GM10847 (cell line): ENCODE measurements around the gene BACH2.

Source experiments
- POLR2A ChIP-seq: IDR thresholded peaks from 2 replicates; pipeline ENCODE4 v1.6.1; 2011; ENCODE audit not compliant: insufficient read length; ENCODE audit errors: extremely low read depth

The BACH2 gene

DNA sequence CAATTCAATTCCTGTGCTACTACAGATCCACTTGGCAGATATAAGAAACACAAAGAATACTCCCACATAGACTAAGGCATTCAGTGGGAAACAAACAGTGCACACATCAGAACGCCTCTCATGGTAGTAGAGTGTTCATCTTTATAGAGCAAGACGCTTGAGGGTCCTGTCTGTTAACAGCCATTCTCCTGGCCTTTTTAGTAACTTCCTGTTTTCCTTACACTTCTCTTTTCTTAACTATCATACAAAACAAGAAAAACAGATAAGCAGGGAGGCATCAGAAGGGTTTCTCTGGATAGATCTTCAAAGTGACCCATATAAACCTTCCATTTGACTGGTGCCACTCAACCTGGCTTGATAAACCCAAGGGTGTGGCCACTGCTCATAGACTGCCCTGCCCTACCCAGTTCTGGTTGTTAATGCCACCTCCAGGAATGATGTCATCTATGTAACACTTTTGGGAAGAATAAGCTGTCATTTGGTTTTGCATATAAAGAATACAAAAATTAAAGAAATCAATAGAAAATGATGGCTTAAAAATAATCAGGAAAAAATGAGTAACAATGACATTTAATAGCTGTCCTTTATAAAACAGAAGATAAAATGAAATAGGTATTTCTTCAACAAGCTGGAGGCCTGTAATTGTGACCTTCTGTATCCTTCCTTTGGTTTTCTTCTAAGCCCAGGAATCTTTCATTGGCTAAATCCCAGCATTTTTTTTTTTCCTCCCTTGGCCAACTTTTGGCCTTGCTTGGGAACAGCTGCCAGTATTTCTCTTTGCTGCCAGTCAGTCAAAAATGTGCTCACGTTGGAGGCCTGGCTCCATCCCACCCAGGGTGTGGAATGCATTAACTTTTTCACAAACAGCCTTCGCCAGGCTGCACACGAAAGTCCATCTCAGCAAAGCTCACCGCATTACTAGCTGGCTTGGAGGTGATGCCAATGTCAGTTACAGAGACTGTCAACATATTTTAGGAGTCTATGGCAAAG is 298.9 kb downstream of the BACH2 start:
- TF ChIP-seq POLR2A: no peak

DNA sequence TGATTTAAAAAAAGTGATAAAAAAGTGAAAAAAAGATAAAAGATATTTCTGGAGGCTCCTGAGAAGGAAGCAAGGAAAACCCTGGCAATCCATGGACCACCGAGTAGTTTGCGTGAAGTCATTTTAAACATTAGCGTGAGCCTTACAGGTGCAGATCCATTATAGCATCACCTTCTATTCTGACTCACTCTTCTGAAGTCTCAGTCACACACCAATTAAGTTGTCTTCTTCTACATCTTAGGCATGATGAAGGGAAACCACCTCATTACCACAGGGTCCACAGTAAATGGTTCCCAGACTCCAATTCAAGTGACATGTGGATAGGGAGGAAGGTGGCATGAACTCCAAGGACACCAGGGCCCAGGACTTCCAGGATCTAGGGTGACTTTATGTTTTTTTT is 303.2 kb downstream of the BACH2 start:
- no peak for TF ChIP-seq POLR2A

DNA sequence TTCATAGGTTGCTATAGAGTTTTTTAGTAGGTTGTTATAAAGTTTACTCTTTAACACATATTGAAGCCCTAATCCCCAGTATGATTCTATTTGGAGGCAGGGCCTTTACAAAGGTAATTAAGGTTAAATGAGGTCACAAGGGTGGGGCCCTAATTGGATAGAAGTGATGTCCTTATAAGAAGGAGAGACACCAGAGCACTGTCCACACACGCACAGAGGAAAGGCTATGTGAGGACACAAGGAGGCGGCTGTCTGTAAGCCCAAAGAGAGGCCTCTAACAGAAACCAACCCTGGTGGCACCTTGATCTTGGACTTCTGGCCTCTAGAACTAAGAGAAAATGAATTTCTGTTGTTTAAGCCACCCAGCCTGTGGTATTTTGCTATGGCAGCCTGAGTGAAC is 303.8 kb downstream of the BACH2 start:
- no peak for TF ChIP-seq POLR2A

DNA sequence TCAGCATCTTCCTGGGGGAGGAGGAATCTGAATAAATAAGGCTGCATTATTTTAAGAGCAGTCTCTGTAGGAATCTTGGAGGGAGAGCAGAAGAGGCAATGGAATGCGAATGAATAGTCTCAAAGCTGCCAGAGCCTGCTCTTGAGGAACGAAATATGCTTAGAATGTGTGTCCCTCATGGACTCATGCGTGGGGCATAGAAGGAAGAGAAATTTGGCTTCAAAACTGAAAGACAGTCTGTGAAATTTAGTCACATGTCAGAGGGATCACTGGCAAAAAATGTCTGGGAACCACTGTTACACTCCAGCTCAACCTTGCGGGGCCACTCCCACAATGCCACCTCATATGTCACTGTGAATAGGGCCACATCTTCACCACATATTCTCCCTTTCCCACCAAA is 306.9 kb downstream of the BACH2 start:
- TF ChIP-seq POLR2A: no peak

DNA sequence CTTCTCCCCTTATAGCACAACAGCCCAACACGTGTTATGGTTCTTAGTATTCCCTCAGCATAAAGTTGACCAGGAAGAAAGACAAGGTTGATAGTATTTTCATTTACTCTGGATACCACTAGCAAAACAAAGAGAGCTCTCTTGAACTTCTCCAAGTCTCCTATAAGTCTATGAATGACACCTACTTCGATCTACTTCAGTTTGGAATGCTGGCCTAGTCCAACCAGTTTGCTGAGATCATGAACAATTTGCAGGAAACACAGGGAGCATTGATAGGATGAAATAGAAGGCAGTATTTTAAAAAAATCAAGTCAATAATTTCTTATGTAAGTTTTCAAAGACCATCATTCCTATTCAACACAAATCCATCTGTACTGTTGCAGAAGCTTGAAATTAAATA is 308.8 kb downstream of the BACH2 start:
- TF ChIP-seq POLR2A: no peak

DNA sequence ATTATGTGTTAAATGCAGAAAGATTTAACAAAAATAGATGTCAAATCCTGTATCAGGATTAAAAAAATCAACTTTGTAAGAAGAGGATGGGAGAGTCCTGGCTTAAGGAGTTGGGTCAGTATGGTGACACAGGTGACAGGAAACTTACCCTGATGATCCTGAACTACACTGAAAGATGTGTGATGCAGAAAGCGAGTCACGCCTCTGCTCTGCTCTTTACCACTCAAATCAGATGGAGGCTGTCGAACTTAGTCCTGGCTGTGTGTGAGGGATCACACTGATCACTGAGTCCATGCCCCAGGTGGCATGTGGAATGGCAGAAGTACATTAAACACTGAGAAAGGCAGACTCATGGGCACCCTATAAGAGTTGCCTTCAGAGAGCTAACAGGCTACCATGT is 309.5 kb downstream of the BACH2 start:
- no peak for TF ChIP-seq POLR2A

DNA sequence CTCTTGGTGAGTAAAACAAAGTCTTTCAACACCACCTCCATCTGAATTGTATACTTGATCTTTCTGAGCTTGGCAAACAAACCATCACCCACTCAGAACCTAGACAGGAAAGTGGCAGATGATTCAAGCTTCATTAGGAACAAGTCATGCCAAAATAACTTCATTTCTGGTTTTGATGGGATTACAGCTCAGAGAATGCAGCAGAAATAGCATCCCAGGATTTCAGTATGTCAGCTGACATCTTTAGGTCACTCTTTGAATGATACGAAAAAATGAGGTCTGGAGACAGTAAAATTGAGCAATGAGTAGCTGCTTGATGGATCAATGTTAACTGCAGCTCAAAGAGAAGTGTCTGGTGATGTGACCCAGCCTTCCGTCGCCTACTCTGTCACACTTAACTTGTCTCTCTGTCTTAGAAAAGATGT is 310.0 kb downstream of the BACH2 start:
- TF ChIP-seq POLR2A: no peak

DNA sequence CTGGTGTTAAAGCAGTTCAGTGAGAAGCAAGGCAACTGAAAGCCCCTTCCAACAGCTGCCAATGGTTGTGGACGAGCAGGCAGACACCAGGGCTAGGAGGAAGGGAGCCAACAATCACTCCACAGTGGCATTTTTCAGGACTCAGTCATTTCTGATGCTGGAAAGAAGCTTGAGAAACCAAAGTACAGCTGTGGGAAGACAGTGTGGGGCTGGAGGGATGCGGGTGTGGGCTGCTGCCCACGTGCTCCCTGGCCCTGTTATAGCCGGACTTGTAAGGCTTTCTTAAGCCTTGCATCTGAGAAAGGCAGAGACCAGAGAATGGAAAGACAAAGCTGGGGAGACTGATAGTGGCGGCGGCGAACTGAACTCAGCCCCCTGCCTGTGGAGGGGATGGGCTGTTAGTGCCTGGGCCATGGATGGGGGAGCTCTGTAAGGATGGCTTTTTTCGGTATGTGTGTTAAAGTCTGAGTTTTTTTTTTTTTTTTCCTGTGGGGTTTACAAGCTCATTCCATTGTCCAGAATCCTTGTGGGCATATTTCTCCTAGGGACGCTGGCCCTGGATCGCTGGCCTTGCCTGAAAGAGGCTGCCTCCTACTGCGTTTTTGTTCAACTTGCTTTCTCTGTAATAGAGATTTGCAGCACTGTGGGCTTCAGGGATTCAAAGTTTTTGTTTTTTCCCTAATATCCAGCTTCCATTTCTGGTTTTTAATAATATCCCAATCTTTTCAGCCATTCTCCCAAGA is 310.7 kb downstream of the BACH2 start:
- no peak for TF ChIP-seq POLR2A

DNA sequence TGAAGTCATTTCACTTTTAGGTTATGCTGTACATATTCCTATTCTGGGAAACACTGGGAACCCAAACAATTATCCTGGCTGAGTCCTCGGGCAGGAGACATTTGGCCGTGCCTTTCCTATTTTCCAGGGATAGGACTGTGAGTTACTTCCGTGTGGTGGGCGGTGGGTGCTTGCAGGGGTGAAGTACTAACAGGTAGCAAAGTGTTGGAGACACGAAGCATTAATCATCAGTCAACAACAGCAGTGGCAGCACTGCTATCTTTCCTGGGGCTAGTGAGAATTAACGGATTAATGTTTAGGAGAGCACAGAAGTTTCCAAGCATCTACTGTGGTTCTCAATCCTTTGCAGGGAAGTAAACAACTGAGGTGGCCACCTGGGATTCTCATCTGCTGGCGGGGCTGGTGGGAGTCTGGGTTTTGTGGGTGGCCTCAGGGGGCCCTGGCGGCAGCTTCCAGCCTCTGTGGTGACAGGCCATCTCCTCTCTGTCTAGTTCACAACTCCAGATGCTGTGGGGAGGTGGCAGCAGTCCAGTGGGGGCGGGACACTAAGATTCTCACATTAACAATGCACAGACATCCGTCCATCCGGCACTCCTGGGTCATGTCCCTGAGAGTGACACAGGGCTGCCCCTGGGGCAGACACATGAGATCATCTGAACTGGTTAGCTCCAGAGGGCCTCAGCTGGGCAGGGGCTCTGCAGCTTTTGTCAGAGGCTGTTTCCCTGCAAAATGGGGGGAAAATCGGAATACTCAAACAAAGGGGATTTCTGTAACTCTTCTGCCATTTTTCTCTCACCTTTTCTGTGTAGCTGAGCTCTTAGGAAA is 311.5 kb downstream of the BACH2 start:
- no peak for TF ChIP-seq POLR2A

DNA sequence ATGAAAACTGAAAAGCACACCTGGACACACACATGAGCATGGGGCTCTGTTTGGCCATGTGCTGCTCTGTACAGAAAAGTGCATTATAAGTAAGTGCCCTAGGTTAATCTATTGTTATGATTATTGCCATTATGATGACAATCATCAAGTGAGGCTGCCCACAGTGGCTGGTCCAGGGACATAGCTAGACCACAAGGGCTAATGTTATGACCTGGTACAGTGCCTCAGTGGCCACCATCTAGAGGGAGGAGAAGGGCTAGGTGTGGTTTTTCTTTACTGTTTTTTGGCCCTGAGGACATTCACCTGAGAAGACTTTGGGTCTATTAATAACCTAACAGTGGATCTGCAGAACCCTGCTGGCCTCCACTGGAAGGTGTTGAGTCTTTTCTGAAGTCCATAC is 316.3 kb downstream of the BACH2 start:
- no peak for TF ChIP-seq POLR2A

DNA sequence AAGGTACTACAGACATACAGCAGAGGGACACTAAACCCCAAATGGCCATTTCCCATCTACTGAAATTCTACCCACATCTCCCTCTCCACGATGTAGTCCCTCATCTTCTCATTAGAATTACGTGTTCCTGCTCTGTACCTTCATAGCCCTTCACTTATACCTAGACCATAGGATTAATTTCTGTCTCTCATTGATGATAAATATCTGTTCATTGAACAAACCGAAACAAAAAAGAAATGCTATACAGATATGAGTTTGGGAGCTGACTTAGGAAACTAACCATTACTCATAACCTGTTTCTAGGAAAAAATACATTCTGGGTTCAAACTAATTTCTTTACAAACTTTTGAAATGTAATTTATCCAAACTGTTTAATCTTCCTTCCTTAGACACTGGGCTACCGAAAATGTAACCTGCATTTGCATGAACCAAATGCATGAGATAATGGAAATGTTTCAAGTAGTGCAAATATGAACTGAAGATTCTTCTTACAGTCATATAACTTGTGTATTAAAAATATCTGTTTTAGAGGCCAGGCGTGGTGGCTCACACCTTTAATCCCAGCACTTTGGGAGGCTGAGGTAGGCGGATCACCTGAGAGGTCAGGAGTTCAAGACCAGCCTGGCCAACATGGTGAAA is 317.0 kb downstream of the BACH2 start:
- no peak for TF ChIP-seq POLR2A

DNA sequence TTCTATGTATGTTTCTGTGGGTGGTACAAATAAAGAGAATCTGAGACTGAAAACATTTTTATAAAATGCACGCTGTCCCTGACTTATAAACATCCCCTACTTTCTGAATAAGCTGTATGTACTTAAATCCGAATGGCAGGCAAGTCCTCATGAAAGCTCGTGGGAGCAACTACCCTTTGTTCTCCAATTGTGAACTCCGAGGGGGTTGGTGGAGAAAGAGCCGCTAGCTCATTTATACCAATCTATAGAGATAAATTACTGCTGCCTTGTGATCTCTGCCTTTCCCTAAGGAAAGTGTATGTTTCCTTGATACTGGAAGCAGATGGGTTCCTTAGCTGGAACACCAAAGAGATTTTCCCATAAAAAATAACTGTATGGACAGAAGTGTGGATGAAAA is 317.9 kb downstream of the BACH2 start:
- TF ChIP-seq POLR2A: no peak

DNA sequence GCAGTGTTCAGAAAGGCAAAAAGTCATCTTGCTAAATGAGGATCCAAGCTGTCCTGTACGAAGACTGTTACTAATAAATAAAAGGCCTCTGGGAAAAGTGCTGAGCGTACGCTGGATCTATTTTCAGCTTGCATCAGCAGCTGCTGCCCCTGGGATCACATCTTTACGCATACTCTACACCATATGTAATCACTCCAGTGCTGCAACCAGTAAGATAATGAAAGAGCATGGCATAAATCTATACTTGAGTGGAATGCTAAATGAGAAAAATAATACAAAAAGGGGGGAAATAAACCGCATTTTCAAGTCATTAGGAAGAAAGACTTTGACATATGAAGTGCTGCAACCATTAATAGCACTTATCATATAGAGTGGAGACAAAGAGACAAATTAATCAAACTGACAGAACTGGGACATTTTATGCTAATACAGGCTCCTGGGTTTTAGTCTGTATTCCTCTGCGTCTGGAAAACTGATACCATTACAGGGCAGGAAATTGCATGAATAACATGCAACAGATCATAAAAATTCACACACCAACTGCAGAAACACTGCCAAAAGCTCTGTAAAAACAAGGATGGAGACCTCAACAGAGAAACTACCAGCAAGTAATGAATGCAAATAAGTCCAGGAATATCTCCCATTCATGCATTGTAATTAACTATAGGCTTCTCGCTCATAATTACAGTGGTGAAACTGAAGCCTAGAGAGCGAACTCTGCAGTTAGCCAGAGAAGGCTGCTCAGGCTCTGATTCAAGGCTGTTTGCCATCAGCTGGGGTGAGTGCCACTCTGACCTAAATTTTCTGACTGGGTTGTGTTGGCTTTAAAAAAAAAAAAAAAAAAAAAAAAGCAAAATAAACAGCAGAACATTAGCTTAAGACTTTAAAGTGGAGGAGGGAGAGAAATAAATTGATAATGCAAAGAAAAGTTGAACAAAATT is 318.6 kb downstream of the BACH2 start:
- TF ChIP-seq POLR2A: no peak

DNA sequence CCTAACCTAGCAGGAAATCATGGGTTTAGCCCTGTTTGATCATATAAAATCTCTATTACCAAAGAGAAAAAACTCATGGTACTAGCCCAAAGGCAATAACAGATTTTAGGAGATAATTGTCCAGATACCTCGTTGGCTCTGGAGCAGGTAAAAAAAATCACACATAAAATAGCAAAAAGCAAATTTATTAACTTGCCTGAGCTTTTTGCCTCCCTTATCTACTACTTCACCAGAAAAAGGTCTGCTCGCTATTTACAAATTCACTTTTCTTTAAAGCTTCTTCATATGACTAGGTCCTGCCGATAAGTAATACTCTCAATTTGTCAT is 320.0 kb downstream of the BACH2 start:
- no peak for TF ChIP-seq POLR2A
